ENCODE data around the gene RAB21. TPM values are rescaled to one million over a fixed set of nuclear protein-coding genes. Genes with fewer than 3 reads are reported as not detected.
A peak's percentile ranks its signal among the peaks of the same experiment; 100 is the strongest.

RAB21 gene
- total RNA-seq, 1 experiment from 2014 or later, result 33.6 TPM

DNA sequence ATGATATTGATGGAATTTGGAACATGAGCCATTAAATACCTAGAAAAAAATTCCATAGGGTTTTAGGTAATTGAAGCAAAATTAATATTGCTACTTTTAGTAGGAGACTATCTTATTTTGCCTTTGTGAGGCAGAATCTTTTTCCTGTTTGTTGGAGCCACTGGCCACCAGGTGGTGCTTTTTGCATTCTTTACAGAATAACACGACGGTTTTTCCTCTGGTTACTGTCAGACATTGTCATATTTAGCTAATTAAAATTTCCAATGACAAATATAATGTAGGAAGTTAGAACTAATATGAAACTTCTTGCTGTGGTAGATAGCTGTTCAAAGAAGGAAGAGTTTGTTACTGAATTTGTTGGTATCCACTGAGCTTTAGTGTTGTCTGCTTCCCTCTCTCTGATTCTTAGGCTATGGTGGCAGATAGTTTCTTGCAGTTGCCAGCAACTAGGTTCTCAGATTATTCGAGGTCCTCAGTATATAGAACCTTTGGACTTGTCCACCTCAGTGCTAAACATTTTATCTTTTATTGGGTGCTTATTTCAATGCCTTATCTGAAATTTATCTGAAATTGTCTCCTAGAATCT is 25.7 kb downstream of the RAB21 start:
- TF ChIP-seq NFYB (CRISPR knock-in tag; conservative IDR thresholded peaks at IDR 0.05; ENCODE audit: low read depth) (no peak), GABPB1 (CRISPR knock-in tag; IDR thresholded peaks at IDR 0.05) (no peak)
- TF ChIP-seq, protein P1, sequence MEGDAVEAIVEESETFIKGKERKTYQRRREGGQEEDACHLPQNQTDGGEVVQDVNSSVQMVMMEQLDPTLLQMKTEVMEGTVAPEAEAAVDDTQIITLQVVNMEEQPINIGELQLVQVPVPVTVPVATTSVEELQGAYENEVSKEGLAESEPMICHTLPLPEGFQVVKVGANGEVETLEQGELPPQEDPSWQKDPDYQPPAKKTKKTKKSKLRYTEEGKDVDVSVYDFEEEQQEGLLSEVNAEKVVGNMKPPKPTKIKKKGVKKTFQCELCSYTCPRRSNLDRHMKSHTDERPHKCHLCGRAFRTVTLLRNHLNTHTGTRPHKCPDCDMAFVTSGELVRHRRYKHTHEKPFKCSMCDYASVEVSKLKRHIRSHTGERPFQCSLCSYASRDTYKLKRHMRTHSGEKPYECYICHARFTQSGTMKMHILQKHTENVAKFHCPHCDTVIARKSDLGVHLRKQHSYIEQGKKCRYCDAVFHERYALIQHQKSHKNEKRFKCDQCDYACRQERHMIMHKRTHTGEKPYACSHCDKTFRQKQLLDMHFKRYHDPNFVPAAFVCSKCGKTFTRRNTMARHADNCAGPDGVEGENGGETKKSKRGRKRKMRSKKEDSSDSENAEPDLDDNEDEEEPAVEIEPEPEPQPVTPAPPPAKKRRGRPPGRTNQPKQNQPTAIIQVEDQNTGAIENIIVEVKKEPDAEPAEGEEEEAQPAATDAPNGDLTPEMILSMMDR (IDR thresholded peaks at IDR 0.05), result peak; percentile 59; the same call in 1 of the 2 replicates
- Mint-ChIP-seq H3K4me3 (no peak overlapping the region), H3K27me3 (ENCODE audit: low read depth) (no peaks in the 10 kb centered on the region), H3K27ac (no peak overlapping the region), H3K36me3 (peaks cover 16% of the 10 kb centered on the region), H3K4me1 (no peaks in the 10 kb centered on the region), H3K9me3 (no peaks in the 10 kb centered on the region)
- no peak for DNase-seq (ENCODE audit: low spot score)
- ChIA-PET POLR2A (no interaction called here), CTCF (interaction anchor here (0.7 to 2.1 kb wide), 12 partner anchors 10 to 162 kb away, joined by 3 to 10 read pairs (median 3); partner anchors contain the start of genes TBC1D15 and TPH2)
- no peak; the same call in 1 of the 2 replicates for ATAC-seq

DNA sequence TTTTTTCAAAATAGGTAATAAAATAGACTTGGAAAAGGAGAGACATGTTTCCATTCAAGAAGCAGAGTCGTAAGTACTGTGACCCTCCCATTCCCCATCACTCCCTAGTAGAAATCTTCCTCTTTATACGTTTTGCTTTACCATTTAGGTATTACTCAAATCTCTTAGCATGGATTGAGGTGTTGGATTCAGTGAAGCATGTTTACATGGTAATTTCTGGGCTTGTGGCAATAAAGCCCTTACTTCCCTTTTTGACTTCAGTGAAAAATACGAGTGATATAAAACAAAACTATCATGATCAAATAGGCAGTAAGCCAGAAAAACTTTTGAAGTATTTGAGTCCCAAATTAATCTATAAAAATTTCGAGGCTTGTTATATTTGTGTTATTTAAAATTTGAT is 27.4 kb downstream of the RAB21 start:
- ChIA-PET CTCF (no interaction called here), POLR2A (no interaction called here)
- no peak overlapping the region for H3K27ac Mint-ChIP-seq
- DNase-seq (ENCODE audit: low spot score) (no peak), ATAC-seq (no peak)
- TF ChIP-seq, protein P2, sequence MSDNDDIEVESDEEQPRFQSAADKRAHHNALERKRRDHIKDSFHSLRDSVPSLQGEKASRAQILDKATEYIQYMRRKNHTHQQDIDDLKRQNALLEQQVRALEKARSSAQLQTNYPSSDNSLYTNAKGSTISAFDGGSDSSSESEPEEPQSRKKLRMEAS (CRISPR knock-in tag; IDR thresholded peaks at IDR 0.05), result no peak
- no peak for TF ChIP-seq RORB (CRISPR knock-in tag; IDR thresholded peaks at IDR 0.05)
- TF ChIP-seq ZNF396 (CRISPR knock-in tag; IDR thresholded peaks at IDR 0.05; ENCODE audit: borderline replicate concordance), result no peak
- no peak for TF ChIP-seq MXD4 (CRISPR knock-in tag; IDR thresholded peaks at IDR 0.05; ENCODE audit: borderline replicate concordance)
- TF ChIP-seq, protein P3, sequence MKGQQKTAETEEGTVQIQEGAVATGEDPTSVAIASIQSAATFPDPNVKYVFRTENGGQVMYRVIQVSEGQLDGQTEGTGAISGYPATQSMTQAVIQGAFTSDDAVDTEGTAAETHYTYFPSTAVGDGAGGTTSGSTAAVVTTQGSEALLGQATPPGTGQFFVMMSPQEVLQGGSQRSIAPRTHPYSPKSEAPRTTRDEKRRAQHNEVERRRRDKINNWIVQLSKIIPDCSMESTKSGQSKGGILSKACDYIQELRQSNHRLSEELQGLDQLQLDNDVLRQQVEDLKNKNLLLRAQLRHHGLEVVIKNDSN (CRISPR knock-in tag; IDR thresholded peaks at IDR 0.05), result no peak
- TF ChIP-seq, protein P4, sequence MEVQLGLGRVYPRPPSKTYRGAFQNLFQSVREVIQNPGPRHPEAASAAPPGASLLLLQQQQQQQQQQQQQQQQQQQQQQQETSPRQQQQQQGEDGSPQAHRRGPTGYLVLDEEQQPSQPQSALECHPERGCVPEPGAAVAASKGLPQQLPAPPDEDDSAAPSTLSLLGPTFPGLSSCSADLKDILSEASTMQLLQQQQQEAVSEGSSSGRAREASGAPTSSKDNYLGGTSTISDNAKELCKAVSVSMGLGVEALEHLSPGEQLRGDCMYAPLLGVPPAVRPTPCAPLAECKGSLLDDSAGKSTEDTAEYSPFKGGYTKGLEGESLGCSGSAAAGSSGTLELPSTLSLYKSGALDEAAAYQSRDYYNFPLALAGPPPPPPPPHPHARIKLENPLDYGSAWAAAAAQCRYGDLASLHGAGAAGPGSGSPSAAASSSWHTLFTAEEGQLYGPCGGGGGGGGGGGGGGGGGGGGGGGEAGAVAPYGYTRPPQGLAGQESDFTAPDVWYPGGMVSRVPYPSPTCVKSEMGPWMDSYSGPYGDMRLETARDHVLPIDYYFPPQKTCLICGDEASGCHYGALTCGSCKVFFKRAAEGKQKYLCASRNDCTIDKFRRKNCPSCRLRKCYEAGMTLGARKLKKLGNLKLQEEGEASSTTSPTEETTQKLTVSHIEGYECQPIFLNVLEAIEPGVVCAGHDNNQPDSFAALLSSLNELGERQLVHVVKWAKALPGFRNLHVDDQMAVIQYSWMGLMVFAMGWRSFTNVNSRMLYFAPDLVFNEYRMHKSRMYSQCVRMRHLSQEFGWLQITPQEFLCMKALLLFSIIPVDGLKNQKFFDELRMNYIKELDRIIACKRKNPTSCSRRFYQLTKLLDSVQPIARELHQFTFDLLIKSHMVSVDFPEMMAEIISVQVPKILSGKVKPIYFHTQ (CRISPR knock-in tag; IDR thresholded peaks at IDR 0.05), result no peak
- TF ChIP-seq, protein P5, sequence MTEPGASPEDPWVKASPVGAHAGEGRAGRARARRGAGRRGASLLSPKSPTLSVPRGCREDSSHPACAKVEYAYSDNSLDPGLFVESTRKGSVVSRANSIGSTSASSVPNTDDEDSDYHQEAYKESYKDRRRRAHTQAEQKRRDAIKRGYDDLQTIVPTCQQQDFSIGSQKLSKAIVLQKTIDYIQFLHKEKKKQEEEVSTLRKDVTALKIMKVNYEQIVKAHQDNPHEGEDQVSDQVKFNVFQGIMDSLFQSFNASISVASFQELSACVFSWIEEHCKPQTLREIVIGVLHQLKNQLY (CRISPR knock-in tag; IDR thresholded peaks at IDR 0.05), result no peak
- no peak for TF ChIP-seq GTF2I (CRISPR knock-in tag; conservative IDR thresholded peaks at IDR 0.05)
- TF ChIP-seq NR3C1 (CRISPR knock-in tag; conservative IDR thresholded peaks at IDR 0.05; ENCODE audit: low read depth), result no peak
- TF ChIP-seq, protein P6, sequence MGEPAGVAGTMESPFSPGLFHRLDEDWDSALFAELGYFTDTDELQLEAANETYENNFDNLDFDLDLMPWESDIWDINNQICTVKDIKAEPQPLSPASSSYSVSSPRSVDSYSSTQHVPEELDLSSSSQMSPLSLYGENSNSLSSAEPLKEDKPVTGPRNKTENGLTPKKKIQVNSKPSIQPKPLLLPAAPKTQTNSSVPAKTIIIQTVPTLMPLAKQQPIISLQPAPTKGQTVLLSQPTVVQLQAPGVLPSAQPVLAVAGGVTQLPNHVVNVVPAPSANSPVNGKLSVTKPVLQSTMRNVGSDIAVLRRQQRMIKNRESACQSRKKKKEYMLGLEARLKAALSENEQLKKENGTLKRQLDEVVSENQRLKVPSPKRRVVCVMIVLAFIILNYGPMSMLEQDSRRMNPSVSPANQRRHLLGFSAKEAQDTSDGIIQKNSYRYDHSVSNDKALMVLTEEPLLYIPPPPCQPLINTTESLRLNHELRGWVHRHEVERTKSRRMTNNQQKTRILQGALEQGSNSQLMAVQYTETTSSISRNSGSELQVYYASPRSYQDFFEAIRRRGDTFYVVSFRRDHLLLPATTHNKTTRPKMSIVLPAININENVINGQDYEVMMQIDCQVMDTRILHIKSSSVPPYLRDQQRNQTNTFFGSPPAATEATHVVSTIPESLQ (CRISPR knock-in tag; IDR thresholded peaks at IDR 0.05), result no peak
- no peak for TF ChIP-seq EMX1 (CRISPR knock-in tag; IDR thresholded peaks at IDR 0.05)
- H3K36me3 Mint-ChIP-seq, result peaks cover 24% of the 10 kb centered on the region
- H3K9me3 Mint-ChIP-seq, result no peaks in the 10 kb centered on the region
- no peak overlapping the region for H3K4me3 Mint-ChIP-seq
- no peaks in the 10 kb centered on the region for H3K4me1 Mint-ChIP-seq
- no peaks in the 10 kb centered on the region for H3K27me3 Mint-ChIP-seq (ENCODE audit: low read depth)

DNA sequence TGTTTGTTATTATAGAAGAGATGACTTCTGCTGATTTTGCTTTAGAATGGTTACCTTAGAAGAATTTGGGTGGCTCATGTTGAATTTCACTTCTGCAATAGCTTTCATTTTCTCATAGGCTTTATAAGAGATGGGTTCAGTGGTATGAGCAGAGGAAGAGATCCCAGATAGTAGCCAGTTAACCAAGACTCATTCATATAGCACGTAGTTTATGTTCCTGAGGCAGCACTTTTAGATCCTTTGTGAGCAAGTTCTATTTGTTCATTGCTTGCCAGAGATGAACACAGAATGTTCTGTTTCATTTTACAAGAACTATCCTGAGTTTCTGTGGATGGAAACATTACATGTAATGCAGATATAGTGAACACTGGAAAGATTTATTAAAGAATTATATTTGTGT is 32.2 kb downstream of the RAB21 start:
- no peaks in the 10 kb centered on the region for H3K4me1 Mint-ChIP-seq
- ATAC-seq (no peak), DNase-seq (ENCODE audit: low spot score) (no peak)
- no peak overlapping the region for H3K4me3 Mint-ChIP-seq
- POLR2A ChIA-PET, result no interaction called here
- CTCF ChIA-PET, result no interaction called here
- H3K27ac Mint-ChIP-seq, result no peak overlapping the region
- peaks cover 24% of the 10 kb centered on the region for H3K36me3 Mint-ChIP-seq
- no peaks in the 10 kb centered on the region for H3K27me3 Mint-ChIP-seq (ENCODE audit: low read depth)
- no peaks in the 10 kb centered on the region for H3K9me3 Mint-ChIP-seq
- TF ChIP-seq PRRX2 (CRISPR knock-in tag; IDR thresholded peaks at IDR 0.05) (no peak), SMAD3 (CRISPR knock-in tag; IDR thresholded peaks at IDR 0.05; ENCODE audit: borderline replicate concordance) (no peak), CREB1 (CRISPR knock-in tag; IDR thresholded peaks at IDR 0.05) (no peak), FOXK1 (CRISPR knock-in tag; IDR thresholded peaks at IDR 0.05) (no peak), EMX1 (CRISPR knock-in tag; IDR thresholded peaks at IDR 0.05) (no peak)
- TF ChIP-seq, protein P7, sequence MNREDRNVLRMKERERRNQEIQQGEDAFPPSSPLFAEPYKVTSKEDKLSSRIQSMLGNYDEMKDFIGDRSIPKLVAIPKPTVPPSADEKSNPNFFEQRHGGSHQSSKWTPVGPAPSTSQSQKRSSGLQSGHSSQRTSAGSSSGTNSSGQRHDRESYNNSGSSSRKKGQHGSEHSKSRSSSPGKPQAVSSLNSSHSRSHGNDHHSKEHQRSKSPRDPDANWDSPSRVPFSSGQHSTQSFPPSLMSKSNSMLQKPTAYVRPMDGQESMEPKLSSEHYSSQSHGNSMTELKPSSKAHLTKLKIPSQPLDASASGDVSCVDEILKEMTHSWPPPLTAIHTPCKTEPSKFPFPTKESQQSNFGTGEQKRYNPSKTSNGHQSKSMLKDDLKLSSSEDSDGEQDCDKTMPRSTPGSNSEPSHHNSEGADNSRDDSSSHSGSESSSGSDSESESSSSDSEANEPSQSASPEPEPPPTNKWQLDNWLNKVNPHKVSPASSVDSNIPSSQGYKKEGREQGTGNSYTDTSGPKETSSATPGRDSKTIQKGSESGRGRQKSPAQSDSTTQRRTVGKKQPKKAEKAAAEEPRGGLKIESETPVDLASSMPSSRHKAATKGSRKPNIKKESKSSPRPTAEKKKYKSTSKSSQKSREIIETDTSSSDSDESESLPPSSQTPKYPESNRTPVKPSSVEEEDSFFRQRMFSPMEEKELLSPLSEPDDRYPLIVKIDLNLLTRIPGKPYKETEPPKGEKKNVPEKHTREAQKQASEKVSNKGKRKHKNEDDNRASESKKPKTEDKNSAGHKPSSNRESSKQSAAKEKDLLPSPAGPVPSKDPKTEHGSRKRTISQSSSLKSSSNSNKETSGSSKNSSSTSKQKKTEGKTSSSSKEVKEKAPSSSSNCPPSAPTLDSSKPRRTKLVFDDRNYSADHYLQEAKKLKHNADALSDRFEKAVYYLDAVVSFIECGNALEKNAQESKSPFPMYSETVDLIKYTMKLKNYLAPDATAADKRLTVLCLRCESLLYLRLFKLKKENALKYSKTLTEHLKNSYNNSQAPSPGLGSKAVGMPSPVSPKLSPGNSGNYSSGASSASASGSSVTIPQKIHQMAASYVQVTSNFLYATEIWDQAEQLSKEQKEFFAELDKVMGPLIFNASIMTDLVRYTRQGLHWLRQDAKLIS (CRISPR knock-in tag; IDR thresholded peaks at IDR 0.05; ENCODE audit: borderline replicate concordance), result no peak
- TF ChIP-seq, protein P5 (CRISPR knock-in tag; IDR thresholded peaks at IDR 0.05), result no peak
